ENCODE measurements around the gene CLEC20A. TPM values are rescaled to one million over a fixed set of nuclear protein-coding genes. Genes with fewer than 3 reads are reported as not detected.

CLEC20A gene
- total and polyA plus RNA-seq, 2 of the 8 experiments (the other 6 are each of a cell fraction or from before 2014, with no cell fraction given), result not detected

- TF ChIP-seq CTCF (IDR thresholded peaks at IDR 0.05; ENCODE audit: control extremely low read depth in 1 of 3, insufficient read depth in 1 of 3, low read depth in 1 of 3, low read length in 3 of 3) (no peak), NANOG (IDR thresholded peaks at IDR 0.05; ENCODE audit: insufficient read depth, low read depth, low read length, poor library complexity, severe bottlenecking) (no peak), JUN (IDR thresholded peaks at IDR 0.05; ENCODE audit: low read depth, low read length) (no peak), ASH2L (IDR thresholded peaks at IDR 0.05; ENCODE audit: low read length) (no peak), SP4 (IDR thresholded peaks at IDR 0.05; ENCODE audit: low read length) (no peak)
These were observed 37.5 kb upstream of the CLEC20A start (continued) for GRCh38 chr1:178534137-178534868.

Measured in H1 (cell line).